Mammary epithelial cell (primary cell): Measurements from ENCODE around the gene TP73.

Source experiments
- CTCF ChIP-seq, 2 donors: IDR thresholded peaks in 1 of 2; conservative IDR thresholded peaks in 1 of 2; 2 replicates each; pipeline ENCODE4 v1.5.1; 2011 to 2012; ENCODE audit warnings: inconsistent platforms in 2 of 2, low read length in 2 of 2, mild to moderate bottlenecking in 2 of 2, control low read depth in 1 of 2, low read depth in 1 of 2; ENCODE audit not compliant: insufficient read depth in 1 of 2; ENCODE audit errors: extremely low read depth in 1 of 2
- EZH2 ChIP-seq: IDR thresholded peaks from 2 replicates; pipeline ENCODE4 v1.6.1; 2012; ENCODE audit warnings: low read length, inconsistent platforms, borderline replicate concordance

- TF ChIP-seq CTCF (conservative IDR thresholded peaks at IDR 0.05 in 1 of 2, IDR thresholded peaks at IDR 0.05 in 1 of 2; ENCODE audit: extremely low read depth in 1 of 2, insufficient read depth in 1 of 2, low read depth in 1 of 2, low read length in 2 of 2) (no peak), EZH2 (no peak)
These were observed 5.9 kb downstream of the TP73 start for GRCh38 chr1:3658231-3658615.
